PC-3 (cell line): ENCODE measurements around the gene RAB32. TPM values are rescaled to one million over a fixed set of nuclear protein-coding genes. Genes with fewer than 3 reads are reported as not detected.
"Not testable (repeated sequence)": the region's sequence is repeated elsewhere in the genome, so short reads cannot be mapped to it uniquely, and the experiment has no call there.

Experiments
- ATAC-seq: fragments of 200-7000 bp; cut with Tn5 transposase; 2 replicates; pipeline ENCODE4 v1.9.1; 2020; ENCODE audit warnings: mild to moderate bottlenecking, moderate library complexity
- BruUV-seq: library from RNA; stranded (reverse); fragments of 400-500 nt; replicated peaks from 2 replicates; lab custom pipeline; 2021; lab: Mats Ljungman, UMichigan
- CTCF ChIA-PET: fragments of 300-600 bp; sonication (Branson Sonifier 250); formaldehyde crosslinking; loops from one replicate; lab custom pipeline; 2022; ENCODE audit warnings: antibody characterized with exemption; lab: Charles Lee
- POLR2A ChIA-PET: fragments of 300-600 bp; sonication (Branson Sonifier 250); formaldehyde crosslinking; loops from one replicate; lab custom pipeline; 2022; ENCODE audit warnings: antibody characterized with exemption; ENCODE audit not compliant: unreplicated experiment; lab: Charles Lee
- DNase-seq: peaks from one replicate; pipeline ENCODE4 v3.0.0-alpha.2; 2015
- H2AFZ ChIP-seq: fragments of 300-600 bp; sonication (generic); 2 replicates; pipeline ENCODE4 v1.6.0; 2016; ENCODE audit warnings: antibody characterized with exemption, low read length
- H3F3A ChIP-seq: fragments of 300-600 bp; sonication (generic); one replicate; pipeline ENCODE4 v1.6.0; 2017; ENCODE audit warnings: antibody characterized with exemption, low read length, control low read depth, mild to moderate bottlenecking; ENCODE audit not compliant: unreplicated experiment
- H3K27ac ChIP-seq: fragments of 300-600 bp; sonication (generic); 2 replicates; pipeline ENCODE4 v1.5.1; 2016; ENCODE audit warnings: mild to moderate bottlenecking, low read length
- H3K27me3 ChIP-seq: fragments of 300-600 bp; sonication (generic); 2 replicates; pipeline ENCODE4 v1.6.1; 2016; ENCODE audit warnings: low read length, mixed read lengths
- H3K36me3 ChIP-seq: fragments of 300-600 bp; sonication (generic); 2 replicates; pipeline ENCODE4 v1.6.1; 2016; ENCODE audit warnings: low read depth, mixed run types, low read length, mixed read lengths
- H3K4me1 ChIP-seq: fragments of 300-600 bp; sonication (generic); 2 replicates; pipeline ENCODE4 v1.5.1; 2016; ENCODE audit warnings: low read length; ENCODE audit not compliant: insufficient read depth
- H3K4me2 ChIP-seq: fragments of 300-600 bp; sonication (generic); 2 replicates; pipeline ENCODE4 v1.6.0; 2016; ENCODE audit warnings: low read length
- H3K4me3 ChIP-seq: fragments of 300-600 bp; sonication (generic); 2 replicates; pipeline ENCODE4 v1.5.1; 2016; ENCODE audit warnings: mild to moderate bottlenecking, low read length, mixed read lengths
- H3K79me2 ChIP-seq: fragments of 300-600 bp; sonication (generic); 2 replicates; pipeline ENCODE4 v1.6.1; 2017; ENCODE audit warnings: low read length, mixed read lengths
- H3K9ac ChIP-seq: fragments of 300-600 bp; sonication (generic); 2 replicates; pipeline ENCODE4 v1.6.0; 2016; ENCODE audit warnings: mild to moderate bottlenecking, low read length
- H3K9me2 ChIP-seq: fragments of 300-600 bp; sonication (generic); replicated peaks from 2 replicates; pipeline ENCODE4 v1.6.1; 2016; ENCODE audit warnings: mixed run types, low read length, mixed read lengths
- H3K9me3 ChIP-seq: fragments of 300-600 bp; sonication (generic); 2 replicates; pipeline ENCODE4 v1.6.1; 2016; ENCODE audit warnings: low read length, mixed read lengths
- H4K20me1 ChIP-seq: fragments of 300-600 bp; sonication (generic); 2 replicates; pipeline ENCODE4 v1.6.1; 2016; ENCODE audit warnings: low read length, mixed read lengths
- EZH2 ChIP-seq: fragments of 300-600 bp; sonication (generic); IDR thresholded peaks from one replicate; pipeline ENCODE4 v1.6.1; 2017; ENCODE audit warnings: antibody characterized with exemption, mild to moderate bottlenecking, low read length; ENCODE audit not compliant: unreplicated experiment
- EZH2phosphoT487 ChIP-seq: fragments of 300-600 bp; sonication (generic); IDR thresholded peaks from 2 replicates; pipeline ENCODE4 v1.6.1; 2018; ENCODE audit warnings: mild to moderate bottlenecking, antibody characterized with exemption, low read length, borderline replicate concordance
- intact Hi-C: fragments of 100-400 bp; cut with micrococcal nuclease; formaldehyde crosslinking; loops from 2 replicates; pipeline ENCODE4 v1.9.0; 2023
- total RNA-seq: library from RNA; depleted of rRNA; stranded (reverse); fragments of >200 nt; gene quantifications from 2 replicates; pipeline ENCODE4 v1.2.3, GENCODE V29; 2014
- TF ChIP-seq, protein P1 (sequence below): fragments of 300-600 bp; sonication (generic); conservative IDR thresholded peaks from 2 replicates; pipeline ENCODE4 v1.5.1; 2017; ENCODE audit warnings: antibody characterized with exemption, low read depth, mild to moderate bottlenecking, low read length

The RAB32 gene
- total RNA-seq, 1 experiment from 2014 or later: 25.1 TPM

DNA sequence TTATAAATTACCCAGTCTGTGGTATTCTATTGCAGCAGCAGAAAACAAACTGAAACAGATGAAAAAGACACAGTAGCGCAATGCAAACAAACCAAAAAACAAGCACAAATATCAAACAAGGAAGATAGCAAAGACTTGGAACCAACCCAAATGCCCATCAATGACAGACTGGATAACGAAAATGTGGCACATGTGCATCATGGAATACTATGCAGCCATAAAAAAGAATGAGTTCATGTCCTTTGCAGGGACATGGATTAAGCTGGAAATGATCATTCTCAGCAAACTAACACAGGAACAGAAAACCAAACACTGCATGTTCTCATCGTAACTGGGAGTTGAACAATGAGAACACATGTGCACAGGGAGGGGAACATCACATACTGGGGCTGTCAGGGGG lies 25.0 kb downstream of the RAB32 start:
- H3K27ac ChIP-seq, BruUV-seq, ATAC-seq, H3F3A ChIP-seq, H3K27me3 ChIP-seq, H3K4me2 ChIP-seq, POLR2A ChIA-PET, H3K36me3 ChIP-seq, H4K20me1 ChIP-seq, H3K9me3 ChIP-seq, intact Hi-C loops, H3K9ac ChIP-seq, H3K79me2 ChIP-seq, DNase-seq, H3K4me3 ChIP-seq, H3K4me1 ChIP-seq, H3K9me2 ChIP-seq, H2AFZ ChIP-seq: not testable (repeated sequence)
- CTCF ChIA-PET: interaction anchor here (0.6 kb wide), 1 partner anchor 10 kb away, joined by 4 read pairs; no protein-coding TSS in a partner anchor

DNA sequence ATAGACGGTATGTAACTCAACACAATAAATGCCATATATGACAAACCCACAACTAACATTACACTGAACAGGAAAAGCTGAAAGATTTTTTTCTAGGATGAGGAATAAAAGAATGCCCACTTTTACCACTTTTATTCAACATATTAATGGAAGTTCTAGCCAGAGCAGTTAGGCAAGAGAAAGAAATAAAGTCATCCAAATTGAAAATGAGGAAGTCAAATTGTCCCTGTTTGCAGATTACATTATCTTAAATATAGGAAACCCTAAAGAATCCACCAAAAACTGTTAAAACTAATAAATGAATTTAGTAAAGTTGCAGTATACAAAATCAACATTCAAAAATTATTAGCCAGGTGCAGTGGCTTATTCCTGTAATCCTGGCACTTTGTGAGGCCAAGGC lies 30.6 kb downstream of the RAB32 start:
- H3K9me3 ChIP-seq: no peaks in the 10 kb centered on the region
- H3K9me2 ChIP-seq: no peaks in the 10 kb centered on the region
- H3K79me2 ChIP-seq: no peaks in the 10 kb centered on the region
- CTCF ChIA-PET: no interaction called here
- H3K4me2 ChIP-seq: no peak overlapping the region
- DNase-seq: no peak
- H3K27ac ChIP-seq: no peak overlapping the region
- no peaks in the 10 kb centered on the region for H3K27me3 ChIP-seq
- H3F3A ChIP-seq: no peaks in the 10 kb centered on the region
- no peaks in the 10 kb centered on the region for H4K20me1 ChIP-seq
- no TSS peak for BruUV-seq
- no peaks in the 10 kb centered on the region for H3K36me3 ChIP-seq
- no peak overlapping the region for H3K4me3 ChIP-seq
- POLR2A ChIA-PET: no interaction called here
- no peak for ATAC-seq
- no peak overlapping the region for H3K9ac ChIP-seq
- no peak overlapping the region for H2AFZ ChIP-seq
- no peaks in the 10 kb centered on the region for H3K4me1 ChIP-seq
- intact Hi-C loops: no loop called here
- TF ChIP-seq, protein P1, sequence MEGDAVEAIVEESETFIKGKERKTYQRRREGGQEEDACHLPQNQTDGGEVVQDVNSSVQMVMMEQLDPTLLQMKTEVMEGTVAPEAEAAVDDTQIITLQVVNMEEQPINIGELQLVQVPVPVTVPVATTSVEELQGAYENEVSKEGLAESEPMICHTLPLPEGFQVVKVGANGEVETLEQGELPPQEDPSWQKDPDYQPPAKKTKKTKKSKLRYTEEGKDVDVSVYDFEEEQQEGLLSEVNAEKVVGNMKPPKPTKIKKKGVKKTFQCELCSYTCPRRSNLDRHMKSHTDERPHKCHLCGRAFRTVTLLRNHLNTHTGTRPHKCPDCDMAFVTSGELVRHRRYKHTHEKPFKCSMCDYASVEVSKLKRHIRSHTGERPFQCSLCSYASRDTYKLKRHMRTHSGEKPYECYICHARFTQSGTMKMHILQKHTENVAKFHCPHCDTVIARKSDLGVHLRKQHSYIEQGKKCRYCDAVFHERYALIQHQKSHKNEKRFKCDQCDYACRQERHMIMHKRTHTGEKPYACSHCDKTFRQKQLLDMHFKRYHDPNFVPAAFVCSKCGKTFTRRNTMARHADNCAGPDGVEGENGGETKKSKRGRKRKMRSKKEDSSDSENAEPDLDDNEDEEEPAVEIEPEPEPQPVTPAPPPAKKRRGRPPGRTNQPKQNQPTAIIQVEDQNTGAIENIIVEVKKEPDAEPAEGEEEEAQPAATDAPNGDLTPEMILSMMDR: no peak
- TF ChIP-seq EZH2: no peak
- TF ChIP-seq EZH2phosphoT487: no peak

DNA sequence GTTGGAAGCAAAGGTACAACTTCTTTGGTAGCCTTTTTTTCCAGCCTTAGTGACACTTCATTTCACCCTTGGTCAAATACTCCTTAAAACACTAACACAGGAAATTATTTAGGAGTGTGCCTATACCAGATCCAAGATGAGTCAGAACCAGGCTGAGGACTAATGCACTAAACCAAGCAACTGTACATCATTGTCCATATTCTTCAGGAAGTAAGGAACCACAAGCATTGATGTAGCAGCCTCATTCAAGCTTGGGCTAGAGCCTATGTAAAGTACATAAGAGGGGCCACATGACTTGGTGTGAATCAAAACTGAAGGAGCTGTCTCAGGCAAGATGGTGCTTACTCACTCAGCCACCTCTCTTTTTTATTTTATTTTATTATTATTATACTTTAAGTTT lies 34.4 kb downstream of the RAB32 start:
- CTCF ChIA-PET: no interaction called here
- ATAC-seq (no peak), DNase-seq (peak; percentile 26)
- POLR2A ChIA-PET: no interaction called here
- no peaks in the 10 kb centered on the region for H3K27me3 ChIP-seq
- H3K79me2 ChIP-seq: no peaks in the 10 kb centered on the region
- H3K4me1 ChIP-seq: no peaks in the 10 kb centered on the region
- H3K9ac ChIP-seq: no peak overlapping the region
- H2AFZ ChIP-seq: no peak overlapping the region
- H3K9me3 ChIP-seq: no peaks in the 10 kb centered on the region
- H4K20me1 ChIP-seq: no peaks in the 10 kb centered on the region
- no peaks in the 10 kb centered on the region for H3F3A ChIP-seq
- intact Hi-C loops: no loop called here
- H3K36me3 ChIP-seq: no peaks in the 10 kb centered on the region
- TF ChIP-seq EZH2 (no peak), EZH2phosphoT487 (no peak)
- TF ChIP-seq, protein P1: no peak
- no TSS peak for BruUV-seq
- H3K4me2 ChIP-seq: no peak overlapping the region
- no peak overlapping the region for H3K4me3 ChIP-seq
- no peaks in the 10 kb centered on the region for H3K9me2 ChIP-seq
- H3K27ac ChIP-seq: no peak overlapping the region
